Adipose tissue (tissue), 3 donors: ENCODE measurements around the gene NKX2-1. TPM values are rescaled to one million over a fixed set of nuclear protein-coding genes. Genes with fewer than 3 reads are reported as not detected.
"Not testable (repeated sequence)": the region's sequence is repeated elsewhere in the genome, so short reads cannot be mapped to it uniquely, and the experiment has no call there.

Source experiments
- H3K27ac ChIP-seq: one replicate; pipeline ENCODE4 v1.5.1; 2013; ENCODE audit warnings: low read depth, low read length
- WGBS, 3 donors: extraction: QIAGEN DNeasy Blood & Tissue Kit; methylation state at CpG; one replicate each; pipeline ENCODE4 v1.1.7; 2013; 5-methylcytosine and 5-hydroxymethylcytosine counted together
- polyA plus RNA-seq, 3 donors: library from polyadenylated mRNA; stranded (reverse); fragments of 200-250 nt; gene quantifications; one replicate each; pipeline ENCODE4 v1.2.3, GENCODE V29; 2013
- donor health status: healthy with polysubstance abuse.
- donor health status: Bipolar disorder and iron deficiency.
- donor health status: healthy.

Gene NKX2-1
- not detected for polyA plus RNA-seq

DNA sequence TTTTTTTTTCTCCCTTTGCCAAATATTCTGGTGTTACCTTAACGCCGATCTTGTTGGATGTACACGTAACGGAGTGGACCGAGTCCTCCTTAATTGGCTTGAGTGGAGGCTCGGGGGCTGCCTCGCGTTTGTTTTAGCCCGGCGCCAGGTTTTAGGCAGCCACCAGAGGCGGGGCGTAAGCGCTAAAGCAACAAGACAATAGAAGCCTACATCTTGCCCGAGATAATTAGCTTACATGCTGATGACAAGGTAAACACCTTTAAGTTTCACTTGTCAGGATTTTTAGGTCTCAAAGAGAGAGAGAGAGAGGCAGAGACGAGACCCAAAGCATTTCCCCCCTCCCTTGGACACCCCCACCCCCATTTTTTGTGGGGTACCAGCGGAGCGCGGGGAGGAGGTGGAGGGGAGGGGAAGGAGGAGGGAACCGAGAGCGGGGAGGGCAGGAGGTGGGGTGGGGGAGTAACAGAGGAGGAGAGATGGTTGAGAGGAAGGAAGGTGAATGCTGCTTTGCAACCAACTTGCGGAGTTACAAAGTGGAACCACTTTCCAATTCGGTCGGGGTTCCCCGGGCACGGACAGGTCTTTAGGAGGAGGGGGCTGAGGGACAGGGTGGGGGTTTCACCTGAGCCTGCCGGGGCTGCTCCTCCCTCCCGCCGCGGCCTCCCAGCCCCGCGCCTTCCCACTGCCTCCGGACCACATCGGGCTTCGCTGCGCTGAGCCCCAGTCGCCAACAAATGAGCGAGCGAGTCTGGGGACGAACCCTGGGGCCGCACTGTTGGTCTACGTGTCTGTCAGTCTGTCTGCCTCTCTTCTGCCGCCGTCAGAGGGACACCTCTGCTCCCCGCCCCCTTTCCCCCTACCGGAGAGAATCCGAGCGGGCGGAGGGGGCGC, at the start of gene NKX2-1:
TSS of gene NKX2-1 (minus strand) at position 802 of the 891 bp plus-strand sequence. CDS start at position 699, 103 bp downstream.
- WGBS, 3 donors: 0 to 2% (median 2%) methylated on average over 44 to 49 of the region's 49 CpGs
- H3K27ac ChIP-seq: no peak within 1 kb of the TSS

DNA sequence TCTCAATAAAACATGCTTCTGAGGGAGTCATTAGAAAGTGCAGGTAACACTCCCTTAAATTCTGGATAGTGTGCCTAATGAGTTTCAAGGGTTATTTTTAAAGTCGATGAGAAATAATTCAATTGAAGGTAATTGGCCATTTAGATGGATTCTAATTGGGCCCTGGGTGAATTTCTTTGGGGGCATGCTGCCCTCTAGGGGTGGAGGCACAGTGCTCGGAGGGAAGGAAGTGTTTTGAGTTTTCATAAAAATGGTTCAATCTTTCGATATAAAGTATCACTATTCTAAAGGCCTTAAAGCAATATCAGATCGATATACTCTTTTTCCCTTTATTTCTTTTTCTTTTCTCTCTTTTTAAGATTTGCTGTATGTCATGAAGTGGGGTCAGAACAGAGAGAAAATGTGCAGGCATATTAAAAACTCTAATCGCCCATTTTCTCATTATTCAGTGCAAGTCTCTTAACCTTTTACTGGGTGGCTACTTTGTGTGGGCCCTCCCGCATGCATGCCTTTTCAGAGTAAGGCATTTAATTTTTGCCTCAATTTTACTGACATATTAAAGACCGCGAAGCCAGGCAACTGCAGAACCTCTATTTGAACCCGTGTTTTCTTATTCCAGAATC, 36.9 kb upstream of the NKX2-1 start:
- WGBS, 3 donors: 59 to 64% (median 60%) methylated on average over 9 of the region's 9 CpGs
- H3K27ac ChIP-seq: no peak overlapping the region

- no peak overlapping the region for H3K27ac ChIP-seq
- WGBS, 3 donors: 73 to 79% (median 77%) methylated on average over 6 of the region's 6 CpGs
Measured at GRCh38 chr14:36555998-36556743, 36.1 kb upstream of the NKX2-1 start.

GRCh38 chr14:36553656-36554260, 33.7 kb upstream of the NKX2-1 start:
- 33 to 40% (median 37%) methylated on average over 4 of the region's 4 CpGs for WGBS, 3 donors
- no peak overlapping the region for H3K27ac ChIP-seq

DNA sequence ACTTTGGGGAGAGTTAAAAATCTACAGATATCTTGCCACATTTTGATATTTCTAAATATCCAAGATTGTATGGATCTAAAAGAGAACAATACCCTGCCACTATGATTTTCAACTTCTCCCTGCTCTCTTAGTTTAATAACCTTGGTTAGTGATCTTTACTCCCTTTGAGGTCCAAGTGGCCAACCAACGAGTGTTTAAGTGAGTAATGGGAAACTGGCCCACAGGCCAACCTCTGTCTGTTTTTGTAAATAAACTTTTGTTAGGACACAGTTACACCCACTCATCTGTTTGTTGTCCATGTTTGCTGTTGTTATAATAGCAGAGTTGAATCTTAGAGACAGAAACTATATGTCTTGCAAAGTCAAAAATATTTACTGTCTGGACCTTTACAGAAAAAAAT, 30.9 kb upstream of the NKX2-1 start:
- WGBS, 3 donors: 15 to 33% (median 21%) methylated on average over 1 of the region's 1 CpG
- H3K27ac ChIP-seq: no peak overlapping the region

GRCh38 chr14:36544280-36544679, 24.2 kb upstream of the NKX2-1 start:
- 89 to 93% (median 93%) methylated on average over 16 of the region's 16 CpGs for WGBS, 3 donors
- H3K27ac ChIP-seq: not testable (repeated sequence)

- no peak overlapping the region for H3K27ac ChIP-seq
- WGBS, 3 donors: 56 to 84% (median 82%) methylated on average over 1 of the region's 1 CpG
Measured at GRCh38 chr14:36538051-36538450, 18.0 kb upstream of the NKX2-1 start.

- H3K27ac ChIP-seq: no peak overlapping the region
Measured at GRCh38 chr14:36529062-36529461, 9.0 kb upstream of the NKX2-1 start.

DNA sequence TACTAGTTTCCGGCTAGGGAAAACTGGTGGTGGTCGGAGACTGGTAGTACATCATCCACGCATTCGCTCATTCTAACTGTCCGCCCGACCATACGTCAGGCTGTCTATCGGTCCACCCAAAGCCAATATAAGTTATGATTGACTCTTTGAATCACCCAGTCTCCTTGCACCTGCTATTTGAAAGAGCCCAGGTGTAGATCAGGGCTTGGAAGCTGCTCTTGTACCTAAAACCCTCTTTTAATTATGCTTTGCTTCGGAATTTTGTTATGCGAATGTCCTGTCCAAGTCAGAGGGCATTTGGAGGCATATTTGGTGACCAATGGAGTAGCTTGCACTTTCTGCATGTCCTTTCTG, 5.7 kb upstream of the NKX2-1 start:
- H3K27ac ChIP-seq: no peak overlapping the region
- 9 to 16% (median 11%) methylated on average over 10 of the region's 10 CpGs for WGBS, 3 donors

DNA sequence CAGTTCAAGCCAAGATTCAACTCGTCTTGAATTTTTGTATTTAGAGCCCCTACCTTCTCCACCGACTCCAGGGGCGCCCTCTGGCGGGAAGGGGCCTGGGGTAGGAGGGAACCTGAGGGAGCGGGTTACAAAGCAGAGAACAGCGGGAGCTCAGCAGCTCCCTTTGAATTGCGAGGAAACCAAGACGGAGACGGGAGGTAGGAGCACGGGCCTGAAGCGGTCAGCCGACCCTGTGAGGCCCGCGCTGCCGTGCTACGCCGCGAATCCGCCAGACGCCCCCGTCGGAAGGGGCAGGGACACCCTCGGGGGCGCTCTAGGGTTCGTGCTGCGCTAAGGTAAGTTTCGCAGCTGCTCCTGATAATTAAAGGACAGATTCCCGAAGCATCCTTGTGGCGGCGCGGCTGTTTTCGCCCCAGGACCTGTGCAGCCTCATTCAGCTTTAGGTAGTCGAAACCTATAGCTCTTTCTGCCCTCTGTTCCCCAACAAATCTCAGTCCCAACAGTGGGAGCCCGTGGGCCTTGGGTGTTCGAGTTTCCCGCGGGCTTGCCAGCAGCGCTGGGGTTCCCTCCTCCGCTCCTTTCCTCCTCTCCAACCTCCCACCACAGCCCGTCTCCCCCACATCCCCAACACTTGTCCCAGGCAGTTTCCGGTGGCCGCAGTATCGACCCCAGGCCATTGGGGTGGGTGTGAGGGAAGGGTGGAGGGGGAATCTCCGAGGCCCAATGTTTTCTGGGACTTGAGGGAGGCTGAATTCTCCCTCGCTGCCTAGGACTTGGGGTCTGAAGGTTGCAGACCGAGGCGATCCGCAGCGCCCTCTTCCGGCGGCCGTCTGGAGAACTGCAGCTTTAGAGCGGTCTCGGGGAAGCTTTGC, 5.1 kb upstream of the NKX2-1 start:
- no peak overlapping the region for H3K27ac ChIP-seq
- WGBS, 3 donors: 3 to 5% (median 5%) methylated on average over 54 of the region's 54 CpGs

DNA sequence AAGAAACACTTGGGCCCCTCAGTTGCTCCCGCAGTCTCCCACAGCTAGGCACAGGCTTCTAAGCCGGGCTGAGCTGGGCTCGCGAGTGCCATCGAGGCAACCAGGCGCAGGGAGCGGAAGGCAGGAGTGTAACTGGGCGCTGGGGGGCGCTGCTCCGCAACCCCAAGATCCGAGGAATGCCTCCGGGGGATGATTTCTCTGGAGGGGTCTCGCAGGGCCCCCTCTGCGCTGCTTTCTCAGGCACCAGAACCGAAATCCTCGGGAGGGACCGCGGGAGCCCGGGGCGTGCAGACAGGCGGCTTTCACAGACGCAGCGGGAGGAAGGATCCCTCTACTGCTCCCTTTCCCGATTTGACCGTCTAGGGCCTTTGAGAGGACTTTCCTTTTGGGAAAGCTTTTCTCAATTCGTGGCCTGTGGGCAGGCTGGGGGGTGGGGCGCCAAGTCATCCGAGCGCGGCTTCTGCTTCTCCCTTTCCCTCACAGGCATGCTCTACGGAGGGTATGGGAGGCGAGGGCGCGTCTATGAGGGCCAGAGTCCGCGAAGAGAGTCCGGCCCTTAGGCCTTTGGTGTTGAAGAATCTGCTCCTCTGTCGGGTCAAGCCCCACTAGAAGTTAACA, 4.3 kb upstream of the NKX2-1 start:
- 7 to 11% (median 7%) methylated on average over 38 of the region's 38 CpGs for WGBS, 3 donors

GRCh38 chr14:36522972-36523715, 3.1 kb upstream of the NKX2-1 start:
- 5 to 9% (median 8%) methylated on average over 35 of the region's 35 CpGs for WGBS, 3 donors
- no peak overlapping the region for H3K27ac ChIP-seq

More for the DNA sequence above, 4.3 kb upstream of the NKX2-1 start:
- H3K27ac ChIP-seq: no peak overlapping the region

- WGBS, 3 donors: 2 to 5% (median 4%) methylated on average over 35 to 36 of the region's 36 CpGs
- H3K27ac ChIP-seq: no peak overlapping the region
Measured at GRCh38 chr14:36522347-36522971, 2.4 kb upstream of the NKX2-1 start.

GRCh38 chr14:36521598-36522345, 1.7 kb upstream of the NKX2-1 start:
- WGBS, 3 donors: 4 to 8% (median 6%) methylated on average over 35 of the region's 35 CpGs
- H3K27ac ChIP-seq: no peak overlapping the region

DNA sequence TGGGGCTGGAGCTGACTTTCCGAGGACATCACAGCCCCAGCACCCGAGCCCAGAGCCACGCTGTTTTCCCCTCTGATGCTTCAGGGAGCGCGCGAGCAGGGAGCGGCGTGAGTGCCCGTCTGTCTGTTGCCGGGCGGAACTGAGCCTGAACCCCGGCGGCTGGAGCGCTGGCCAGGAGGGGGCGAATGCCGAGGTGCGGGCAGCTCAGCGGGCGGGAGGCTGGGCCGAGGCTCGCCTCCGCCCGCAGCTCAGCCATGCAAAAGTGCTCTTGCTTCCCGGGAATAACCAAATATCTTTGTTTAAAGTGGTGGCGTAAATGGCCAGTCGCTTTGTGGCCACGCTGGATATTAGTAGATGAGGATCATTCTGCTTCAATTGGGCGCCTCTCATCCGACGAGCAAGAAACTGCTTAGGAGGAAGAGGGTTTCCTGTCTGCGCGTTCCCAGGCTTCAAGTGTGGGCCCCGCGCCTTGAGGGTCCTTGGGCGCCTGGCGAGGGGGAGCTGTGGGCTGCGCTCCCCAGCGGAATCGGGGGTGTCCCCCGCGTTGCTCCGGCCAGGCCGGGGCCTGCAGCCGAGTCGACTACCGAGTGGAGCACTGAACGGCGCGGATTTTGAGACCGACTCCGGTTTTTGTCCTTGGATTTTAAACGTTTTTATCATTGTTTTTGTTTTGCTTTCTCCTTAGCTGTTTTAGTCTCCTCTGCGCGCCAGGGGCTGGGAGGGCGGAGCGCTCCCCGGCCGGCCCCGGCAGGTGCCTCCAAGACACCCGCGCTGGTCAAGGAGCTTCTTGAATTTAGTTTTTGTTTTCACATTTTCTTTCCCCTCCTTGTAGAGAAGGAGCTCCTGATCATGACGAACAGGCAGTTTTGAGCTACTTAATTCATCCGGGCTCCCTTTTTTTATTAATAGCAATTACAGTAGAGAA, 831 bp upstream of the NKX2-1 start:
- 1 to 3% (median 1%) methylated on average over 63 of the region's 63 CpGs for WGBS, 3 donors
- H3K27ac ChIP-seq: no peak overlapping the region
